Upper lobe of left lung (tissue), 6 donors: ENCODE data around the gene GPR55. TPM values are rescaled to one million over a fixed set of nuclear protein-coding genes. Genes with fewer than 3 reads are reported as not detected.

Experiments used
- ATAC-seq, 2 donors: fragments of 200-7000 bp; cut with Tn5 transposase; one replicate each; pipeline ENCODE4 v1.9.1; 2022; ENCODE audit warnings: mild to moderate bottlenecking in 2 of 2, moderate library complexity in 2 of 2; ENCODE audit not compliant: low FRiP score in 2 of 2
- DNase-seq, 2 donors: peaks; one replicate each; pipeline ENCODE4 v3.0.0-alpha.2; 2019 to 2020
- H3K27ac ChIP-seq, 4 donors: fragments of 200-600 bp; sonication (generic); one replicate each; pipeline ENCODE4 v1.5.1; 2016 to 2019
- H3K27me3 ChIP-seq, 4 donors: fragments of 200-600 bp; sonication (generic); one replicate each; pipeline ENCODE4 v1.5.1; 2017 to 2019
- H3K36me3 ChIP-seq, 4 donors: fragments of 200-600 bp; sonication (generic); one replicate each; pipeline ENCODE4 v1.5.1; 2016 to 2019
- H3K4me1 ChIP-seq, 4 donors: fragments of 200-600 bp; sonication (generic); one replicate each; pipeline ENCODE4 v1.5.1; 2018 to 2019
- H3K4me3 ChIP-seq, 4 donors: fragments of 200-600 bp; sonication (generic); one replicate each; pipeline ENCODE4 v1.5.1; 2017 to 2019; ENCODE audit warnings: mild to moderate bottlenecking in 2 of 4, moderate library complexity in 1 of 4
- H3K9me3 ChIP-seq, 4 donors: fragments of 200-600 bp; sonication (generic); one replicate each; pipeline ENCODE4 v1.5.1; 2018 to 2019
- CTCF ChIP-seq, 6 experiments: fragments of 450-650 bp in 4 of 6; fragments of 200-600 bp in 2 of 6; sonication (generic) in 2 of 6; IDR thresholded peaks; one replicate each; pipeline ENCODE4 v1.5.1; 2016 to 2019; ENCODE audit warnings: antibody characterized with exemption in 6 of 6
- EP300 ChIP-seq, 4 donors: sonication (generic); formaldehyde crosslinking; IDR thresholded peaks; one replicate each; pipeline ENCODE4 v1.5.1; 2017; ENCODE audit warnings: antibody characterized with exemption in 4 of 4, control low read depth in 2 of 4
- POLR2A ChIP-seq, 4 donors: fragments of 450-650 bp; IDR thresholded peaks; one replicate each; pipeline ENCODE4 v1.5.1; 2016 to 2017; ENCODE audit warnings: antibody characterized with exemption in 4 of 4, mild to moderate bottlenecking in 2 of 4
- POLR2AphosphoS5 ChIP-seq, 2 donors: sonication (generic); formaldehyde crosslinking; IDR thresholded peaks; one replicate each; pipeline ENCODE4 v1.5.1; 2017; ENCODE audit warnings: antibody characterized with exemption in 2 of 2
- WGBS, 2 donors: methylation state at CpG; one replicate each; pipeline ENCODE4 v1.1.5; 2017 to 2018; 5-methylcytosine and 5-hydroxymethylcytosine counted together
- total RNA-seq, 6 donors: library from RNA; depleted of rRNA in 4 of 6; stranded (reverse); fragments of >200 nt in 4 of 6; gene quantifications; one replicate each; pipeline versions ENCODE4 v1.1.0 to v1.2.1, GENCODE V29; 2016 to 2021
- donor health status: DM: no; HTN: no; CAD: no; lungs with moderate emphysema.
- donor health status: DM: no; HTN: yes; CAD: no; lungs with severe emphysema.

Gene GPR55
- total RNA-seq, 6 donors from 2014 or later: 0.15 to 0.84 (median 0.52) TPM; not detected in 2

- Histone ChIP-seq H3K4me3 (no peak overlapping the region), H3K27ac (no peak overlapping the region), H3K36me3 (no peaks in the 10 kb centered on the region), H3K27me3 (no peaks in the 10 kb centered on the region), H3K4me1 (no peaks in the 10 kb centered on the region), H3K9me3 (no peaks in the 10 kb centered on the region)
- TF ChIP-seq CTCF (IDR thresholded peaks at IDR 0.05): no peak
- TF ChIP-seq POLR2A (IDR thresholded peaks at IDR 0.05): no peak
- no peak for TF ChIP-seq EP300 (IDR thresholded peaks at IDR 0.05)
- no peak for TF ChIP-seq POLR2AphosphoS5 (IDR thresholded peaks at IDR 0.05)
- ATAC-seq: no peak
- DNase-seq: peak in 1 of 2 donors; percentile 4
- WGBS, 2 donors: 88 to 90% methylated on average over 17 to 19 of the region's 19 CpGs
Measured at GRCh38 chr2:230903231-230904150, 21.6 kb downstream of the GPR55 start.

GRCh38 chr2:230902180-230902899, 22.7 kb downstream of the GPR55 start:
- Histone ChIP-seq H3K4me1 (no peaks in the 10 kb centered on the region), H3K9me3 (no peaks in the 10 kb centered on the region), H3K36me3 (no peaks in the 10 kb centered on the region), H3K27ac (no peak overlapping the region), H3K4me3 (no peak overlapping the region), H3K27me3 (no peaks in the 10 kb centered on the region)
- peak in 1 of 2 donors; percentile 22 for DNase-seq
- 35 to 51% methylated on average over 6 to 8 of the region's 8 CpGs for WGBS, 2 donors
- ATAC-seq: peak in 1 of 2 donors; percentile 73
- TF ChIP-seq POLR2A (IDR thresholded peaks at IDR 0.05): no peak
- TF ChIP-seq CTCF (IDR thresholded peaks at IDR 0.05): peak in 4 of 6 experiments; percentile 35 to 45 (median 40)

- DNase-seq (peak in 1 of 2 donors; percentile 2), ATAC-seq (no peak)
- H3K27me3 ChIP-seq: no peaks in the 10 kb centered on the region
- TF ChIP-seq POLR2A (IDR thresholded peaks at IDR 0.05) (no peak), CTCF (IDR thresholded peaks at IDR 0.05) (no peak), EP300 (IDR thresholded peaks at IDR 0.05) (no peak), POLR2AphosphoS5 (IDR thresholded peaks at IDR 0.05) (no peak)
- H3K4me3 ChIP-seq: no peak overlapping the region
- no peak overlapping the region for H3K27ac ChIP-seq
- no peaks in the 10 kb centered on the region for H3K9me3 ChIP-seq
- H3K4me1 ChIP-seq: no peaks in the 10 kb centered on the region
- no peaks in the 10 kb centered on the region for H3K36me3 ChIP-seq
- WGBS, 2 donors: 73 to 78% methylated on average over 5 of the region's 5 CpGs
Measured at GRCh38 chr2:230901006-230901405, 24.0 kb downstream of the GPR55 start.

- 72 to 79% methylated on average over 10 of the region's 10 CpGs for WGBS, 2 donors
- H3K9me3 ChIP-seq: no peaks in the 10 kb centered on the region
- TF ChIP-seq POLR2A (IDR thresholded peaks at IDR 0.05): no peak
- no peaks in the 10 kb centered on the region for H3K36me3 ChIP-seq
- peak in 1 of 2 donors; percentile 14 for DNase-seq
- no peak overlapping the region for H3K4me3 ChIP-seq
- H3K27me3 ChIP-seq: no peaks in the 10 kb centered on the region
- H3K4me1 ChIP-seq: no peaks in the 10 kb centered on the region
- no peak overlapping the region for H3K27ac ChIP-seq
- no peak for ATAC-seq
Measured at GRCh38 chr2:230900336-230900995, 24.6 kb downstream of the GPR55 start.

- Histone ChIP-seq H3K4me1 (no peaks in the 10 kb centered on the region), H3K27ac (no peak overlapping the region), H3K27me3 (no peaks in the 10 kb centered on the region), H3K4me3 (no peak overlapping the region), H3K36me3 (no peaks in the 10 kb centered on the region), H3K9me3 (no peaks in the 10 kb centered on the region)
- DNase-seq (no peak), ATAC-seq (no peak)
- WGBS, 2 donors: 78 to 94% methylated on average over 4 of the region's 4 CpGs
- TF ChIP-seq EP300 (IDR thresholded peaks at IDR 0.05): no peak
- TF ChIP-seq POLR2AphosphoS5 (IDR thresholded peaks at IDR 0.05): no peak
- TF ChIP-seq POLR2A (IDR thresholded peaks at IDR 0.05): no peak
- no peak for TF ChIP-seq CTCF (IDR thresholded peaks at IDR 0.05)
Measured at GRCh38 chr2:230899786-230900185, 25.3 kb downstream of the GPR55 start.
